ENCODE results near the gene SPTB. TPM values are rescaled to one million over a fixed set of nuclear protein-coding genes. Genes with fewer than 3 reads are reported as not detected.

SPTB gene
- total RNA-seq, 1 experiment from 2014 or later = 0.13 TPM

DNA sequence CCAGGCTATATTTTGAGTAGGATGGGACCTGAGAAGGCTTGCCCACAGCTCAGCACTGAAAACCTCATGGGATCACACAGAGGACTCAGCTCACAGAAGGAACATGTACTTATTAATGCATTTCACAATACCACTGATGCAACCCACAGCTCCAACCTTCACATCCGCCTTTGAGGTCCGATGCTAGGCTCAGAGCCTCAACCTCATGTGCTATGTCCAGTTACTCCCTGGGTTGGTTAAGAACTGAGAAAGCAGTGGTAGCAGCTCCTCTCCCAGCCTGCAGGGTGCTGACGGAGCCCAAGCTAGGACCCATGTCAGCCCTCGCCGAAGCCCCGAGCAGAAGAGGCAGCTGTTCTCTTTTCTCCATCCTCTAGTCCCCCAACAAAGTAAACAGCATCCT lies 52.9 kb downstream of the SPTB start:
- in situ Hi-C loops (cut with HindIII; ENCODE audit: low pct_unique_long_range_greater_than_20kb, low sequenced_read_pairs) (no loop called here), intact Hi-C loops (cut with micrococcal nuclease; ENCODE audit: unreplicated experiment) (no loop called here)
- no peak overlapping the region for H3K4me3 ChIP-seq (ENCODE audit: low read depth in 2 of 2, low read length in 2 of 2)
- H3K27ac ChIP-seq (ENCODE audit: low read length) = no peak overlapping the region
- CTCF ChIA-PET = no interaction called here
- POLR2A ChIA-PET = interaction anchor here (0.6 kb wide), 1 partner anchor 251 kb away, joined by 11 read pairs; no protein-coding TSS in a partner anchor
- H3K4me1 ChIP-seq (ENCODE audit: control insufficient read depth, insufficient read depth, low read length) = no peaks in the 10 kb centered on the region
- no peak for TF ChIP-seq POLR2AphosphoS5 (IDR thresholded peaks at IDR 0.05; ENCODE audit: low read depth, low read length)
- TF ChIP-seq, protein P1, sequence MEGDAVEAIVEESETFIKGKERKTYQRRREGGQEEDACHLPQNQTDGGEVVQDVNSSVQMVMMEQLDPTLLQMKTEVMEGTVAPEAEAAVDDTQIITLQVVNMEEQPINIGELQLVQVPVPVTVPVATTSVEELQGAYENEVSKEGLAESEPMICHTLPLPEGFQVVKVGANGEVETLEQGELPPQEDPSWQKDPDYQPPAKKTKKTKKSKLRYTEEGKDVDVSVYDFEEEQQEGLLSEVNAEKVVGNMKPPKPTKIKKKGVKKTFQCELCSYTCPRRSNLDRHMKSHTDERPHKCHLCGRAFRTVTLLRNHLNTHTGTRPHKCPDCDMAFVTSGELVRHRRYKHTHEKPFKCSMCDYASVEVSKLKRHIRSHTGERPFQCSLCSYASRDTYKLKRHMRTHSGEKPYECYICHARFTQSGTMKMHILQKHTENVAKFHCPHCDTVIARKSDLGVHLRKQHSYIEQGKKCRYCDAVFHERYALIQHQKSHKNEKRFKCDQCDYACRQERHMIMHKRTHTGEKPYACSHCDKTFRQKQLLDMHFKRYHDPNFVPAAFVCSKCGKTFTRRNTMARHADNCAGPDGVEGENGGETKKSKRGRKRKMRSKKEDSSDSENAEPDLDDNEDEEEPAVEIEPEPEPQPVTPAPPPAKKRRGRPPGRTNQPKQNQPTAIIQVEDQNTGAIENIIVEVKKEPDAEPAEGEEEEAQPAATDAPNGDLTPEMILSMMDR (IDR thresholded peaks at IDR 0.05) = no peak
- DNase-seq (ENCODE audit: low read depth, low spot score) (no peak), ATAC-seq (no peak)
- no peaks in the 10 kb centered on the region for H3K9me3 ChIP-seq (ENCODE audit: control insufficient read depth, insufficient read depth, low read depth, low read length)
- BruUV-seq (replicated peaks) = no TSS peak
- H3K36me3 ChIP-seq (ENCODE audit: control insufficient read depth, insufficient read depth, low read length) = no peaks in the 10 kb centered on the region
- no peaks in the 10 kb centered on the region for H3K27me3 ChIP-seq (ENCODE audit: control insufficient read depth, insufficient read depth, low read length)

DNA sequence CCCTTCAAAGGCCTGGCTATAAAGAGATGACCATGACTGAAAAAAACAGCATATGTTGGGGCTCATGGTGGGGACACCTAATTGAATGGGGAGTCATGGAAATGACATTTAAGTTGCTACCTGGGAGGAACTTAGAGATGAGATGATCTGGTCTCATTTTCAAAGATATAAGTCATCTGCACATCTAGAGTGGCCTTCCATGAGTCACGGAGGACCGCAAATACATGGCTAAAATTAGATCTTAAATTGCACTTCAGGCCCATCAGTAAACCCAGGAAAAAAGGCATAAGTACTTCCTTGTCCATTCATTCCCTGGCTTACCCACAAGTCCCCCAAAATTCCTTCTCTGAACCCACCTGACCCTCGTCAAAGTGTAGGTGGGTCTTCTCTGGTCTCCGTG lies 53.4 kb downstream of the SPTB start:
- in situ Hi-C loops (cut with HindIII; ENCODE audit: low pct_unique_long_range_greater_than_20kb, low sequenced_read_pairs) = no loop called here
- BruUV-seq (replicated peaks) = no TSS peak
- POLR2A ChIA-PET = no interaction called here

More for the DNA sequence above, 53.4 kb downstream of the SPTB start:
- no peaks in the 10 kb centered on the region for H3K27me3 ChIP-seq (ENCODE audit: control insufficient read depth, insufficient read depth, low read length)
- CTCF ChIA-PET = no interaction called here
- no peaks in the 10 kb centered on the region for H3K4me1 ChIP-seq (ENCODE audit: control insufficient read depth, insufficient read depth, low read length)
- H3K4me3 ChIP-seq (ENCODE audit: low read depth in 2 of 2, low read length in 2 of 2) = no peak overlapping the region
- no peak overlapping the region for H3K27ac ChIP-seq (ENCODE audit: low read length)
- no peak for ATAC-seq
- intact Hi-C loops (cut with micrococcal nuclease; ENCODE audit: unreplicated experiment) = no loop called here
- DNase-seq (ENCODE audit: low read depth, low spot score) = no peak
- H3K36me3 ChIP-seq (ENCODE audit: control insufficient read depth, insufficient read depth, low read length) = no peaks in the 10 kb centered on the region
- TF ChIP-seq POLR2AphosphoS5 (IDR thresholded peaks at IDR 0.05; ENCODE audit: low read depth, low read length) = no peak
- TF ChIP-seq, protein P1 (IDR thresholded peaks at IDR 0.05) = no peak
- no peak for TF ChIP-seq SIN3A (IDR thresholded peaks at IDR 0.05; ENCODE audit: borderline replicate concordance, insufficient read depth, low read depth, low read length)
- TF ChIP-seq, protein P2, sequence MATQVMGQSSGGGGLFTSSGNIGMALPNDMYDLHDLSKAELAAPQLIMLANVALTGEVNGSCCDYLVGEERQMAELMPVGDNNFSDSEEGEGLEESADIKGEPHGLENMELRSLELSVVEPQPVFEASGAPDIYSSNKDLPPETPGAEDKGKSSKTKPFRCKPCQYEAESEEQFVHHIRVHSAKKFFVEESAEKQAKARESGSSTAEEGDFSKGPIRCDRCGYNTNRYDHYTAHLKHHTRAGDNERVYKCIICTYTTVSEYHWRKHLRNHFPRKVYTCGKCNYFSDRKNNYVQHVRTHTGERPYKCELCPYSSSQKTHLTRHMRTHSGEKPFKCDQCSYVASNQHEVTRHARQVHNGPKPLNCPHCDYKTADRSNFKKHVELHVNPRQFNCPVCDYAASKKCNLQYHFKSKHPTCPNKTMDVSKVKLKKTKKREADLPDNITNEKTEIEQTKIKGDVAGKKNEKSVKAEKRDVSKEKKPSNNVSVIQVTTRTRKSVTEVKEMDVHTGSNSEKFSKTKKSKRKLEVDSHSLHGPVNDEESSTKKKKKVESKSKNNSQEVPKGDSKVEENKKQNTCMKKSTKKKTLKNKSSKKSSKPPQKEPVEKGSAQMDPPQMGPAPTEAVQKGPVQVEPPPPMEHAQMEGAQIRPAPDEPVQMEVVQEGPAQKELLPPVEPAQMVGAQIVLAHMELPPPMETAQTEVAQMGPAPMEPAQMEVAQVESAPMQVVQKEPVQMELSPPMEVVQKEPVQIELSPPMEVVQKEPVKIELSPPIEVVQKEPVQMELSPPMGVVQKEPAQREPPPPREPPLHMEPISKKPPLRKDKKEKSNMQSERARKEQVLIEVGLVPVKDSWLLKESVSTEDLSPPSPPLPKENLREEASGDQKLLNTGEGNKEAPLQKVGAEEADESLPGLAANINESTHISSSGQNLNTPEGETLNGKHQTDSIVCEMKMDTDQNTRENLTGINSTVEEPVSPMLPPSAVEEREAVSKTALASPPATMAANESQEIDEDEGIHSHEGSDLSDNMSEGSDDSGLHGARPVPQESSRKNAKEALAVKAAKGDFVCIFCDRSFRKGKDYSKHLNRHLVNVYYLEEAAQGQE (IDR thresholded peaks at IDR 0.05; ENCODE audit: insufficient read depth in 1 of 2, low read depth in 2 of 2, low read length in 1 of 2) = no peak
- TF ChIP-seq TCF7L2 (IDR thresholded peaks at IDR 0.05; ENCODE audit: low read depth, low read length) = no peak
- H3K9me3 ChIP-seq (ENCODE audit: control insufficient read depth, insufficient read depth, low read depth, low read length) = no peaks in the 10 kb centered on the region
